GM12878 (cell line): ENCODE results near the gene GRIN2C. TPM values are rescaled to one million over a fixed set of nuclear protein-coding genes. Genes with fewer than 3 reads are reported as not detected.

ENCODE experiments used
- MXI1 ChIP-seq: fragments of 150-350 bp; IDR thresholded peaks from 2 replicates; pipeline ENCODE4 v1.6.1; 2011; ENCODE audit warnings: low read depth, mild to moderate bottlenecking, inconsistent platforms, low read length, improper control_type of control experiment
- NR2F1 ChIP-seq: fragments of 450-650 bp; conservative IDR thresholded peaks from 2 replicates; pipeline ENCODE4 v1.6.1; 2017; ENCODE audit warnings: mild to moderate bottlenecking
- RBBP5 ChIP-seq: fragments of 200-600 bp; sonication (generic); conservative IDR thresholded peaks from 2 replicates; pipeline ENCODE4 v1.6.1; 2016
- SKIL ChIP-seq: fragments of 450-650 bp; IDR thresholded peaks from 2 replicates; pipeline ENCODE4 v1.6.1; 2017; ENCODE audit warnings: mild to moderate bottlenecking, low read depth, inconsistent platforms; ENCODE audit not compliant: poor library complexity, severe bottlenecking
- SMARCA5 ChIP-seq: fragments of 450-650 bp; IDR thresholded peaks from 2 replicates; pipeline ENCODE4 v1.6.1; 2017; ENCODE audit warnings: mild to moderate bottlenecking
- SUPT20H ChIP-seq: IDR thresholded peaks from 2 replicates; pipeline ENCODE4 v1.6.1; 2011; ENCODE audit warnings: low read depth, mild to moderate bottlenecking, low read length, moderate library complexity, borderline replicate concordance; ENCODE audit not compliant: control insufficient read depth
- ZNF217 ChIP-seq: fragments of 450-650 bp; IDR thresholded peaks from 2 replicates; pipeline ENCODE4 v1.6.1; 2017; ENCODE audit warnings: antibody characterized with exemption, mild to moderate bottlenecking
- ZNF384 ChIP-seq: IDR thresholded peaks from 2 replicates; pipeline ENCODE4 v1.6.1; 2012; ENCODE audit warnings: low read depth, mild to moderate bottlenecking, low read length, improper control_type of control experiment, borderline replicate concordance
- ZNF592 ChIP-seq: fragments of 450-650 bp; IDR thresholded peaks from 2 replicates; pipeline ENCODE4 v1.6.1; 2017; ENCODE audit warnings: mild to moderate bottlenecking, moderate library complexity
- polyA plus RNA-seq, 11 experiments: library from polyadenylated mRNA; depleted of rRNA in 4 of 11; unstranded in 6 of 11; stranded (reverse) in 5 of 11; fragments of >200 nt; fragmentation: Nextera tagmentation in 4 of 11; fragmentation: Illumina TruSeq in 1 of 11; extraction: Ambion mirVana in 4 of 11; extraction: Trizol in 1 of 11; gene quantifications; 1 replicate in 1 of 11; 2 replicates in 10 of 11; pipeline versions ENCODE4 v1.2.1 to v1.2.3, GENCODE V29; 2011 to 2016; ENCODE audit warnings: inconsistent platforms in 2 of 11, missing spikeins in 2 of 11, low read depth in 1 of 11
- total RNA-seq, 4 experiments: library from RNA; depleted of rRNA in 3 of 4; stranded (reverse); fragments of >200 nt in 3 of 4; fragmentation: Illumina TruSeq in 1 of 4; extraction: Trizol in 1 of 4; gene quantifications; 2 replicates each; pipeline versions ENCODE4 v1.2.1 to v1.2.3, GENCODE V29; 2013 to 2021
- TF ChIP-seq, protein P1 (sequence below): fragments of 450-650 bp; IDR thresholded peaks from 2 replicates; pipeline ENCODE4 v1.6.1; 2016; ENCODE audit warnings: mild to moderate bottlenecking
- TF ChIP-seq, protein P2 (sequence below): IDR thresholded peaks from 2 replicates; pipeline ENCODE4 v1.6.1; 2011; ENCODE audit warnings: borderline replicate concordance, low read depth, mild to moderate bottlenecking, moderate library complexity, low read length; ENCODE audit not compliant: insufficient read depth, poor library complexity, severe bottlenecking
- TF ChIP-seq, protein P3 (sequence below): fragments of 150-350 bp; IDR thresholded peaks from 2 replicates; pipeline ENCODE4 v1.6.1; 2016; ENCODE audit warnings: low read depth, low read length

The GRIN2C gene
- total and polyA plus RNA-seq, 10 of the 15 experiments (the other 5 are each of a cell fraction or from before 2014, with no cell fraction given), result 0.01 to 0.20 (median 0.11) TPM; not detected in 2

DNA sequence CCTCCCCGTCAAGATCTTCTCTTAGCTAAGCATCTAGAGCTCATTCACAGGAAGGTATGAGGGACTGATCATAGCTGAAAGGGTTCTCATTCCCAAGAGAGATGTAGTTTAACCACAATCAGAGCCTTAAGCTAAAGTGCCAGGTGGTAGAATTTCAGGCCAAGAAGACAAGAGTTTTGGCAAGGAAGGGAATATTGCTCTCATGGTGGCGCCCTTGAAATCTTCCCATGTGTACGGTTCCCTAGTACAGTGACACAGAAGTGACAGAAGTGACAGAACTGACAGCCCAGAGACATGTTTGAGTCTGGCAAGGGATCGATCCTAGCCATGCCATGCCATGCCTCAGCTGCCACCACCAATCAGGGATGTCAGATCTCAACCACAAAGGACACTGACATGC lies 2.5 kb downstream of the GRIN2C start (continued):
- no peak for TF ChIP-seq ZNF592
- no peak for TF ChIP-seq SMARCA5
- TF ChIP-seq, protein P1, sequence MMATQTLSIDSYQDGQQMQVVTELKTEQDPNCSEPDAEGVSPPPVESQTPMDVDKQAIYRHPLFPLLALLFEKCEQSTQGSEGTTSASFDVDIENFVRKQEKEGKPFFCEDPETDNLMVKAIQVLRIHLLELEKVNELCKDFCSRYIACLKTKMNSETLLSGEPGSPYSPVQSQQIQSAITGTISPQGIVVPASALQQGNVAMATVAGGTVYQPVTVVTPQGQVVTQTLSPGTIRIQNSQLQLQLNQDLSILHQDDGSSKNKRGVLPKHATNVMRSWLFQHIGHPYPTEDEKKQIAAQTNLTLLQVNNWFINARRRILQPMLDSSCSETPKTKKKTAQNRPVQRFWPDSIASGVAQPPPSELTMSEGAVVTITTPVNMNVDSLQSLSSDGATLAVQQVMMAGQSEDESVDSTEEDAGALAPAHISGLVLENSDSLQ, result no peak
- TF ChIP-seq NR2F1, result no peak
- no peak for TF ChIP-seq SUPT20H
- TF ChIP-seq, protein P2, sequence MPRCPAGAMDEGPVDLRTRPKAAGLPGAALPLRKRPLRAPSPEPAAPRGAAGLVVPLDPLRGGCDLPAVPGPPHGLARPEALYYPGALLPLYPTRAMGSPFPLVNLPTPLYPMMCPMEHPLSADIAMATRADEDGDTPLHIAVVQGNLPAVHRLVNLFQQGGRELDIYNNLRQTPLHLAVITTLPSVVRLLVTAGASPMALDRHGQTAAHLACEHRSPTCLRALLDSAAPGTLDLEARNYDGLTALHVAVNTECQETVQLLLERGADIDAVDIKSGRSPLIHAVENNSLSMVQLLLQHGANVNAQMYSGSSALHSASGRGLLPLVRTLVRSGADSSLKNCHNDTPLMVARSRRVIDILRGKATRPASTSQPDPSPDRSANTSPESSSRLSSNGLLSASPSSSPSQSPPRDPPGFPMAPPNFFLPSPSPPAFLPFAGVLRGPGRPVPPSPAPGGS, result no peak
- TF ChIP-seq SKIL, result no peak
- TF ChIP-seq RBBP5, result no peak
- TF ChIP-seq ZNF217, result no peak
- TF ChIP-seq MXI1, result no peak
- no peak for TF ChIP-seq ZNF384
- TF ChIP-seq, protein P3, sequence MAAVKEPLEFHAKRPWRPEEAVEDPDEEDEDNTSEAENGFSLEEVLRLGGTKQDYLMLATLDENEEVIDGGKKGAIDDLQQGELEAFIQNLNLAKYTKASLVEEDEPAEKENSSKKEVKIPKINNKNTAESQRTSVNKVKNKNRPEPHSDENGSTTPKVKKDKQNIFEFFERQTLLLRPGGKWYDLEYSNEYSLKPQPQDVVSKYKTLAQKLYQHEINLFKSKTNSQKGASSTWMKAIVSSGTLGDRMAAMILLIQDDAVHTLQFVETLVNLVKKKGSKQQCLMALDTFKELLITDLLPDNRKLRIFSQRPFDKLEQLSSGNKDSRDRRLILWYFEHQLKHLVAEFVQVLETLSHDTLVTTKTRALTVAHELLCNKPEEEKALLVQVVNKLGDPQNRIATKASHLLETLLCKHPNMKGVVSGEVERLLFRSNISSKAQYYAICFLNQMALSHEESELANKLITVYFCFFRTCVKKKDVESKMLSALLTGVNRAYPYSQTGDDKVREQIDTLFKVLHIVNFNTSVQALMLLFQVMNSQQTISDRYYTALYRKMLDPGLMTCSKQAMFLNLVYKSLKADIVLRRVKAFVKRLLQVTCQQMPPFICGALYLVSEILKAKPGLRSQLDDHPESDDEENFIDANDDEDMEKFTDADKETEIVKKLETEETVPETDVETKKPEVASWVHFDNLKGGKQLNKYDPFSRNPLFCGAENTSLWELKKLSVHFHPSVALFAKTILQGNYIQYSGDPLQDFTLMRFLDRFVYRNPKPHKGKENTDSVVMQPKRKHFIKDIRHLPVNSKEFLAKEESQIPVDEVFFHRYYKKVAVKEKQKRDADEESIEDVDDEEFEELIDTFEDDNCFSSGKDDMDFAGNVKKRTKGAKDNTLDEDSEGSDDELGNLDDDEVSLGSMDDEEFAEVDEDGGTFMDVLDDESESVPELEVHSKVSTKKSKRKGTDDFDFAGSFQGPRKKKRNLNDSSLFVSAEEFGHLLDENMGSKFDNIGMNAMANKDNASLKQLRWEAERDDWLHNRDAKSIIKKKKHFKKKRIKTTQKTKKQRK, result no peak
